ENCODE data around the gene WDR31.
A peak's percentile ranks its signal among the peaks of the same experiment; 100 is the strongest.
"Not testable (repeated sequence)": the region's sequence is repeated elsewhere in the genome, so short reads cannot be mapped to it uniquely, and the experiment has no call there.

Gene WDR31

GRCh38 chr9:113340011-113340699, at the start of gene WDR31:
WDR31 (minus strand) TSS chr9:113340275; CDS start chr9:113332022, 8,253 bp downstream.
- DNase-seq (ENCODE audit: low read depth in 2 of 2), result peak; percentile 56 to 65

- DNase-seq (ENCODE audit: low read depth in 2 of 2), result no peak
Observed at GRCh38 chr9:113389451-113389850, 49.4 kb upstream of the WDR31 start.

GRCh38 chr9:113388833-113389232, 48.8 kb upstream of the WDR31 start:
- DNase-seq (ENCODE audit: low read depth in 2 of 2), result no peak

GRCh38 chr9:113387560-113388230, 47.6 kb upstream of the WDR31 start:
- no peak for DNase-seq (ENCODE audit: low read depth in 2 of 2)

GRCh38 chr9:113386571-113387393, 46.7 kb upstream of the WDR31 start:
- no peak for DNase-seq (ENCODE audit: low read depth in 2 of 2)

- no peak for DNase-seq (ENCODE audit: low read depth in 2 of 2)
Observed at GRCh38 chr9:113381909-113382411, 41.9 kb upstream of the WDR31 start.

- DNase-seq (ENCODE audit: low read depth in 2 of 2), result not testable (repeated sequence)
Observed at GRCh38 chr9:113381441-113381840, 41.4 kb upstream of the WDR31 start.

GRCh38 chr9:113380869-113381378, 40.8 kb upstream of the WDR31 start:
- DNase-seq (ENCODE audit: low read depth in 2 of 2), result no peak

- not testable (repeated sequence) for DNase-seq (ENCODE audit: low read depth in 2 of 2)
Observed at GRCh38 chr9:113379829-113380210, 39.7 kb upstream of the WDR31 start.

GRCh38 chr9:113379094-113379828, 39.2 kb upstream of the WDR31 start:
- DNase-seq (ENCODE audit: low read depth in 2 of 2), result not testable (repeated sequence)

GRCh38 chr9:113376634-113377567, 36.8 kb upstream of the WDR31 start, which contains the start of gene HDHD3:
HDHD3 (minus strand) TSS chr9:113376986; CDS start chr9:113374354, 2,632 bp downstream.
- peak; percentile 54 to 71 for DNase-seq (ENCODE audit: low read depth in 2 of 2)

- no peak for DNase-seq (ENCODE audit: low read depth in 2 of 2)
Observed at GRCh38 chr9:113375057-113376023, 35.3 kb upstream of the WDR31 start.

- DNase-seq (ENCODE audit: low read depth in 2 of 2), result no peak
Observed at GRCh38 chr9:113373676-113374392, 33.8 kb upstream of the WDR31 start.

GRCh38 chr9:113373256-113373655, 33.2 kb upstream of the WDR31 start:
- DNase-seq (ENCODE audit: low read depth in 2 of 2), result no peak

GRCh38 chr9:113372059-113372458, 32.0 kb upstream of the WDR31 start:
- no peak for DNase-seq (ENCODE audit: low read depth in 2 of 2)

GRCh38 chr9:113370806-113371325, 30.8 kb upstream of the WDR31 start:
- DNase-seq (ENCODE audit: low read depth in 2 of 2), result no peak

- DNase-seq (ENCODE audit: low read depth in 2 of 2), result no peak
Observed at GRCh38 chr9:113369855-113370140, 29.7 kb upstream of the WDR31 start.
